GM20000 (cell line): Measurements from ENCODE around the gene LCP2.

Experiments
- DNase-seq: peaks from one replicate; pipeline ENCODE4 v3.0.0; 2012; ENCODE audit warnings: low spot score
- CTCF ChIP-seq: IDR thresholded peaks from 2 replicates; pipeline ENCODE4 v1.5.1; 2012; ENCODE audit warnings: mild to moderate bottlenecking, control low read depth; ENCODE audit errors: extremely low read depth, missing control alignments

Gene LCP2

DNA sequence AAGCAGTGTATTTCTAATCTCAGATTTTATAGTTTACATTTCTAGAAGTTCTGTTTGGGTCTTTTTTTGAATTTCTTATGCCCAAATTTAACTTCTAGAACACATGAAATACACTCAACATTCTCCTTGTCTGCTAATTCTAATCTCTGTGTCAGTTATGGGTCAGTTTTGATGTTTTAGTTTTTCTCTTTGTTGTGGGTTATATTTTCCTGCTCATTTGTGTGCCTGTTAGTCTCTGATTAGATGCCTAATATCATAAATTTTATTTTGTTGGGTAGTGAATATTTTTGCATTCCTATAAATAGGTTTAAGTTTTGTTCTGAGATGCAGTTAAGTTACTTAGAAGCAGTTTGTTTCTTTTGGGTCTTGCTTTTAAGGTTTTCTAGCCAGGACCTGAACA, 12.4 kb downstream of the LCP2 start:
- TF ChIP-seq CTCF: no peak
- DNase-seq: no peak

GRCh38 chr5:170284231-170284630, 13.3 kb downstream of the LCP2 start:
- TF ChIP-seq CTCF: no peak
- no peak for DNase-seq

- TF ChIP-seq CTCF: no peak
- no peak for DNase-seq
These were observed 14.3 kb downstream of the LCP2 start for GRCh38 chr5:170283296-170283695.

GRCh38 chr5:170280011-170280493, 17.5 kb downstream of the LCP2 start:
- no peak for TF ChIP-seq CTCF
- no peak for DNase-seq

DNA sequence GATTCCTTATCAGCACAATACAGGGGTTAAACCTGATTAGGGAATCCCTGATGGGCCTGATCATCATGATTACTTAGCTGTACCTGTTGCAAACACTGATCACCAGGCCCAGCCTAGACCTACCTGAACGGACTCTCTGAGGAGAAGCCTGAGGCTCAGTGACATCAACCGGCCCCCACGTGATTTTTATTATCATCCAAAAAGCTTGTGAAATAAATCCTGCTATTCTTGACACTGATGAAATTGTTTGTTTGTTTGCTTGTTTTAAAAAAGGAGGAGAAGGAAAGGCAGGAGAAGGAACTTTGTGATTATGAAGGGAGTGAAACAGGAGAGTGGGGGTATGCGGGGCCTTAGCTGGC, 18.1 kb downstream of the LCP2 start:
- DNase-seq: no peak
- no peak for TF ChIP-seq CTCF

DNA sequence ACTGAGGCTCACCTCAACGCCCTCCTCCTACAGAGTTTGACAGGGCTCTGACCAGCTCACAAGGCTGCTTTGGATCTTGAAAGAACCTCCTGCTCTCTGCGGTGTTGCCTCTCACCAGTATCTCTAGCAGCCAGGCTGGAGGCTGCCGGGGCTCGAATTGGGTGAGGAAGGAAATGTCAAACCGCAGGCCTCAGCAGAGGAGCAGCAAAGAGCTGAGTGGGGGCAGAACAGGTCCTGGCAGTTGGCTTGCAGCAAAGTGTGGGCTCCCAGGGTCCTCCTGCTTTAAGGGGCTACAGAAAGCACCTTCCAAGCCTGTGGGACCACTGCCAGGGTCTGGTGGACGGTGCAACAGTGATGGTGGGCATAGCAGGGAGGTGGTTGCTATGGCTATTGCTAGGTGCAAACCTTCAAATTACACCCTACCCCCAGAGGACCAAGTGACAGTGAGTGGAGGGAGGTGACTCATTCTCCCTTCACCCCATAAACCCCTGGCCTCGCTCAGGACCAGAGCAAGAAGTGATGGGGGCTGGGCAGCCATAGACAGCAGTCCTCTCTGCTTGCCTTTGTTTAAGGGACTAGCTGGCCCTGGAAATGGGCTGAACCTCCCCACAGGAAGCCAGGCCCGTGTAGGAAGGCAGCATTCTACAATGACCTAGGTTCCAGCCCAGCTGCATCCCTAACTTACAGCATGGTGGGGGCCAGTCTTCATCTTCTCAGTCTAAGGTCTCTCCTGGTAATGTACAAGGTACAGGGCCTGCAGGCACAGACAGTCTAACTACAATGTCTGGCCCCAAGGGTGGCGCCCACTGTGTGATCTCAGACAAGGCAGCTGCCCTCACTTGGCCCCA, 18.7 kb downstream of the LCP2 start:
- DNase-seq: peak; percentile 82
- TF ChIP-seq CTCF: no peak

DNA sequence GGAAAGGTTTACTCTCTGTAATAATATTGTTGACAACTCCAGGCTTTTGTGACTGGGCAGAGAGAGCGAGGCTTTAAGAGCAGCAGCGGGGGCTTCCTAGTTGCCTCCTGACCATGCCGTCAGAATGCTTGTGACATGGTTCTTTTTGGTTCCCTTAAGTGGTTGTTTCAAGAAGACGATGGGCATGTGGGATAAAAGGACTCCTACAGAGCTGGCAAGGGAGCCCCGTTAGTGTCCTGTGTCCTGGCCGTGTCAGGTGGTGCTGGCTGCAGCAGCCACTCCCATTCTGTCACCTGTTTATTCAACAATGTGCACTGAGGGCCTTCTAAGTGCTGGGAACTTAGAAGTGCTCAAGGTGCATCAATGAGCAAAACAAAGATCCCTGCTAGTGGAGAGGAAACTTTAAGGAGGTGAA, 19.7 kb downstream of the LCP2 start:
- TF ChIP-seq CTCF: no peak
- DNase-seq: no peak
